HepG2 (cell line): ENCODE results near the gene ATOH8. TPM values are rescaled to one million over a fixed set of nuclear protein-coding genes. Genes with fewer than 3 reads are reported as not detected.

Source experiments
- ARHGAP35 ChIP-seq: sonication (generic); formaldehyde crosslinking; IDR thresholded peaks from 2 replicates; pipeline ENCODE4 v1.9.0; 2022; ENCODE audit warnings: mild to moderate bottlenecking, inconsistent platforms, moderate library complexity, missing genetic modification reagents, borderline replicate concordance
- FOXM1 ChIP-seq: sonication (generic); formaldehyde crosslinking; IDR thresholded peaks from 2 replicates; pipeline ENCODE4 v1.5.0; 2020; ENCODE audit warnings: missing genetic modification reagents
- KDM2A ChIP-seq: sonication (generic); formaldehyde crosslinking; IDR thresholded peaks from 2 replicates; pipeline ENCODE4 v1.4.0; 2020; ENCODE audit warnings: low read depth, missing genetic modification reagents, borderline replicate concordance
- MAFG ChIP-seq: sonication (generic); formaldehyde crosslinking; IDR thresholded peaks from 2 replicates; pipeline ENCODE4 v1.5.1; 2020; ENCODE audit warnings: mild to moderate bottlenecking, missing genetic modification reagents
- NFYB ChIP-seq: sonication (generic); formaldehyde crosslinking; IDR thresholded peaks from 2 replicates; pipeline ENCODE4 v1.4.0; 2020; ENCODE audit warnings: missing genetic modification reagents
- RXRA ChIP-seq: sonication (generic); formaldehyde crosslinking; IDR thresholded peaks from 2 replicates; pipeline ENCODE4 v1.5.1; 2020; ENCODE audit warnings: missing genetic modification reagents
- SALL1 ChIP-seq: sonication (generic); formaldehyde crosslinking; IDR thresholded peaks from 2 replicates; pipeline ENCODE4 v1.8.0; 2022; ENCODE audit warnings: mild to moderate bottlenecking, missing genetic modification reagents
- SMC3 ChIP-seq: IDR thresholded peaks from 2 replicates; pipeline ENCODE4 v1.6.1; 2011; ENCODE audit warnings: low read length, improper control_type of control experiment
- SRSF1 ChIP-seq: fragments of 200-400 bp; formaldehyde crosslinking; optimal IDR thresholded peaks from 2 replicates; pipeline ENCODE3; 2017; ENCODE audit warnings: mild to moderate bottlenecking, low read depth, low read length, moderate library complexity
- THAP11 ChIP-seq: IDR thresholded peaks from 2 replicates; pipeline ENCODE4 v1.6.1; 2016; ENCODE audit warnings: missing biosample characterization, missing genetic modification reagents
- ZNF607 ChIP-seq: sonication (generic); formaldehyde crosslinking; IDR thresholded peaks from 2 replicates; pipeline ENCODE4 v1.5.1; 2020; ENCODE audit warnings: missing genetic modification reagents, mild to moderate bottlenecking, borderline replicate concordance
- ZNF644 ChIP-seq: IDR thresholded peaks from 2 replicates; pipeline ENCODE4 v1.6.1; 2016; ENCODE audit warnings: low read depth
- ZNF709 ChIP-seq: sonication (generic); formaldehyde crosslinking; IDR thresholded peaks from 2 replicates; pipeline ENCODE4 v1.5.0; 2020; ENCODE audit warnings: mild to moderate bottlenecking, missing genetic modification reagents
- ZSCAN9 ChIP-seq: IDR thresholded peaks from 2 replicates; pipeline ENCODE4 v1.6.1; 2016; ENCODE audit warnings: borderline replicate concordance
- polyA plus RNA-seq, 8 experiments: library from polyadenylated mRNA; depleted of rRNA in 3 of 8; stranded (reverse) in 7 of 8; unstranded in 1 of 8; fragments of >200 nt; fragmentation: Illumina TruSeq in 4 of 8; extraction: Trizol in 4 of 8; gene quantifications; 2 replicates each; pipeline versions ENCODE4 v1.2.1 to v1.2.3, GENCODE V29; 2011 to 2016; ENCODE audit warnings: low read depth in 4 of 8, missing spikeins in 1 of 8, mixed read lengths in 1 of 8; ENCODE audit not compliant: insufficient read depth in 1 of 8
- total RNA-seq, 5 experiments: library from RNA; depleted of rRNA; stranded (reverse); fragments of >200 nt; fragmentation: Illumina TruSeq; extraction: Trizol; gene quantifications; 2 replicates each; pipeline ENCODE4 v1.2.3, GENCODE V29; 2016; ENCODE audit warnings: low read depth in 1 of 5
- TF ChIP-seq, protein P1 (sequence below): sonication (generic); formaldehyde crosslinking; IDR thresholded peaks from 2 replicates; pipeline ENCODE4 v1.8.1; 2022; ENCODE audit warnings: low read depth, mild to moderate bottlenecking, missing genetic modification reagents
- TF ChIP-seq, protein P2 (sequence below): sonication (generic); formaldehyde crosslinking; IDR thresholded peaks from 2 replicates; pipeline ENCODE4 v1.4.0; 2020; ENCODE audit warnings: missing genetic modification reagents
- TF ChIP-seq, protein P3 (sequence below): sonication (generic); formaldehyde crosslinking; IDR thresholded peaks from 2 replicates; pipeline ENCODE4 v1.5.0; 2020; ENCODE audit warnings: mild to moderate bottlenecking, missing genetic modification reagents, borderline replicate concordance
- TF ChIP-seq, protein P4 (sequence below): sonication (generic); formaldehyde crosslinking; IDR thresholded peaks from 2 replicates; pipeline ENCODE4 v1.5.1; 2020; ENCODE audit warnings: mild to moderate bottlenecking, missing genetic modification reagents, borderline replicate concordance
- TF ChIP-seq, protein P5 (sequence below): sonication (generic); formaldehyde crosslinking; IDR thresholded peaks from 2 replicates; pipeline ENCODE4 v1.4.0; 2020; ENCODE audit warnings: missing genetic modification reagents, mild to moderate bottlenecking, borderline replicate concordance
- TF ChIP-seq, protein P6 (sequence below): sonication (generic); formaldehyde crosslinking; conservative IDR thresholded peaks from 2 replicates; pipeline ENCODE4 v1.8.0; 2022; ENCODE audit warnings: low read depth, missing genetic modification reagents

ATOH8 gene
- total and polyA plus RNA-seq, 2 of the 13 experiments (the other 11 are each of a cell fraction or from before 2014, with no cell fraction given), result 0.13 to 0.61 TPM

DNA sequence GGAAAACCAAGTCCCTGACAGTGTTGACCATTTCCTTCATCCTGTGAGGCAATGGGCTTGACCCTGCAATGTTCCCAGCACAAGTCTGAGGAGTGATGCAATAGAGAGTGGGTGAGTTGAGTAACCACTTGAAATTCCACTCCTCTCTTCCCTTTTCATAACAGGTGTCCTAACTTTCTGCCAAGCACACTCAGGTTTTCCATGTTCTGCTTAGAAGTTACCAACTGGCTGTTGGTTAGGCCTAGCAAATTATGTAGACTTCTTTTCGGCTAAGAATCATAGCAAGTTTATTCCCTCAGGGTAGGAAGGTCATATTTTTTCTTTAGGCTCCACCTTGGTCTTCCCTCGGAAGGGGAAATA, 48.1 kb upstream of the ATOH8 start (continued):
- TF ChIP-seq, protein P1, sequence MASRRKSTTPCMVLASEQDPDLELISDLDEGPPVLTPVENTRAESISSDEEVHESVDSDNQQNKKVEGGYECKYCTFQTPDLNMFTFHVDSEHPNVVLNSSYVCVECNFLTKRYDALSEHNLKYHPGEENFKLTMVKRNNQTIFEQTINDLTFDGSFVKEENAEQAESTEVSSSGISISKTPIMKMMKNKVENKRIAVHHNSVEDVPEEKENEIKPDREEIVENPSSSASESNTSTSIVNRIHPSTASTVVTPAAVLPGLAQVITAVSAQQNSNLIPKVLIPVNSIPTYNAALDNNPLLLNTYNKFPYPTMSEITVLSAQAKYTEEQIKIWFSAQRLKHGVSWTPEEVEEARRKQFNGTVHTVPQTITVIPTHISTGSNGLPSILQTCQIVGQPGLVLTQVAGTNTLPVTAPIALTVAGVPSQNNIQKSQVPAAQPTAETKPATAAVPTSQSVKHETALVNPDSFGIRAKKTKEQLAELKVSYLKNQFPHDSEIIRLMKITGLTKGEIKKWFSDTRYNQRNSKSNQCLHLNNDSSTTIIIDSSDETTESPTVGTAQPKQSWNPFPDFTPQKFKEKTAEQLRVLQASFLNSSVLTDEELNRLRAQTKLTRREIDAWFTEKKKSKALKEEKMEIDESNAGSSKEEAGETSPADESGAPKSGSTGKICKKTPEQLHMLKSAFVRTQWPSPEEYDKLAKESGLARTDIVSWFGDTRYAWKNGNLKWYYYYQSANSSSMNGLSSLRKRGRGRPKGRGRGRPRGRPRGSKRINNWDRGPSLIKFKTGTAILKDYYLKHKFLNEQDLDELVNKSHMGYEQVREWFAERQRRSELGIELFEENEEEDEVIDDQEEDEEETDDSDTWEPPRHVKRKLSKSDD (CRISPR knock-in tag), result no peak
- TF ChIP-seq FOXM1 (CRISPR knock-in tag) (no peak), NFYB (CRISPR knock-in tag) (no peak), ZNF607 (CRISPR knock-in tag) (no peak), MAFG (CRISPR knock-in tag) (no peak), ZNF644 (CRISPR knock-in tag) (peak; percentile 82), KDM2A (no peak), SRSF1 (no peak), ZSCAN9 (no peak), SALL1 (CRISPR knock-in tag) (0 out of 2 replicates have a peak, but pooled peaks have one; percentile 29), SMC3 (peak; percentile 31; the same call in 1 of the 2 replicates), ARHGAP35 (no peak), RXRA (CRISPR knock-in tag) (no peak; the same call in 1 of the 2 replicates), ZNF709 (CRISPR knock-in tag) (no peak), THAP11 (peak; percentile 64)
- TF ChIP-seq, protein P2, sequence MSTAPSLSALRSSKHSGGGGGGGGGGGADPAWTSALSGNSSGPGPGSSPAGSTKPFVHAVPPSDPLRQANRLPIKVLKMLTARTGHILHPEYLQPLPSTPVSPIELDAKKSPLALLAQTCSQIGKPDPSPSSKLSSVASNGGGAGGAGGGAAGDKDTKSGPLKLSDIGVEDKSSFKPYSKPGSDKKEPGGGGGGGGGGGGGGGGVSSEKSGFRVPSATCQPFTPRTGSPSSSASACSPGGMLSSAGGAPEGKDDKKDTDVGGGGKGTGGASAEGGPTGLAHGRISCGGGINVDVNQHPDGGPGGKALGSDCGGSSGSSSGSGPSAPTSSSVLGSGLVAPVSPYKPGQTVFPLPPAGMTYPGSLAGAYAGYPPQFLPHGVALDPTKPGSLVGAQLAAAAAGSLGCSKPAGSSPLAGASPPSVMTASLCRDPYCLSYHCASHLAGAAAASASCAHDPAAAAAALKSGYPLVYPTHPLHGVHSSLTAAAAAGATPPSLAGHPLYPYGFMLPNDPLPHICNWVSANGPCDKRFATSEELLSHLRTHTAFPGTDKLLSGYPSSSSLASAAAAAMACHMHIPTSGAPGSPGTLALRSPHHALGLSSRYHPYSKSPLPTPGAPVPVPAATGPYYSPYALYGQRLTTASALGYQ (CRISPR knock-in tag), result no peak
- TF ChIP-seq, protein P3, sequence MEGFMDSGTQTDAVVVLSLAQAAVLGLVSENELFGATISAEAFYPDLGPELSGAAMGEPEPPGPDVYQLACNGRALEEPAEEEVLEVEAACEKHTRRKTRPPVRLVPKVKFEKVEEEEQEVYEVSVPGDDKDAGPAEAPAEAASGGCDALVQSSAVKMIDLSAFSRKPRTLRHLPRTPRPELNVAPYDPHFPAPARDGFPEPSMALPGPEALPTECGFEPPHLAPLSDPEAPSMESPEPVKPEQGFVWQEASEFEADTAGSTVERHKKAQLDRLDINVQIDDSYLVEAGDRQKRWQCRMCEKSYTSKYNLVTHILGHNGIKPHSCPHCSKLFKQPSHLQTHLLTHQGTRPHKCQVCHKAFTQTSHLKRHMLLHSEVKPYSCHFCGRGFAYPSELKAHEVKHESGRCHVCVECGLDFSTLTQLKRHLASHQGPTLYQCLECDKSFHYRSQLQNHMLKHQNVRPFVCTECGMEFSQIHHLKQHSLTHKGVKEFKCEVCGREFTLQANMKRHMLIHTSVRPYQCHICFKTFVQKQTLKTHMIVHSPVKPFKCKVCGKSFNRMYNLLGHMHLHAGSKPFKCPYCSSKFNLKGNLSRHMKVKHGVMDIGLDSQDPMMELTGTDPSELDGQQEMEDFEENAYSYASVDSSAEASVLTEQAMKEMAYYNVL, result no peak
- TF ChIP-seq, protein P4, sequence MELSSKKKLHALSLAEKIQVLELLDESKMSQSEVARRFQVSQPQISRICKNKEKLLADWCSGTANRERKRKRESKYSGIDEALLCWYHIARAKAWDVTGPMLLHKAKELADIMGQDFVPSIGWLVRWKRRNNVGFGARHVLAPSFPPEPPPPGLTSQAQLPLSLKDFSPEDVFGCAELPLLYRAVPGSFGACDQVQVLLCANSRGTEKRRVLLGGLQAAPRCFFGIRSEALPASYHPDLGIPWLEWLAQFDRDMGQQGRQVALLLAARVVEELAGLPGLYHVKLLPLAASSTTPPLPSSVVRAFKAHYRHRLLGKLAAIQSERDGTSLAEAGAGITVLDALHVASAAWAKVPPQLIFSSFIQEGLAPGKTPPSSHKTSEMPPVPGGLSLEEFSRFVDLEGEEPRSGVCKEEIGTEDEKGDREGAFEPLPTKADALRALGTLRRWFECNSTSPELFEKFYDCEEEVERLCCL (CRISPR knock-in tag), result no peak
- TF ChIP-seq, protein P5, sequence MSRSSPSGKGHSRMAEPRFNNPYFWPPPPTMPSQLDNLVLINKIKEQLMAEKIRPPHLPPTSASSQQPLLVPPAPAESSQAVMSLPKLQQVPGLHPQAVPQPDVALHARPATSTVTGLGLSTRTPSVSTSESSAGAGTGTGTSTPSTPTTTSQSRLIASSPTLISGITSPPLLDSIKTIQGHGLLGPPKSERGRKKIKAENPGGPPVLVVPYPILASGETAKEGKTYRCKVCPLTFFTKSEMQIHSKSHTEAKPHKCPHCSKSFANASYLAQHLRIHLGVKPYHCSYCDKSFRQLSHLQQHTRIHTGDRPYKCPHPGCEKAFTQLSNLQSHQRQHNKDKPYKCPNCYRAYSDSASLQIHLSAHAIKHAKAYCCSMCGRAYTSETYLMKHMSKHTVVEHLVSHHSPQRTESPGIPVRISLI (CRISPR knock-in tag), result no peak
- TF ChIP-seq, protein P6, sequence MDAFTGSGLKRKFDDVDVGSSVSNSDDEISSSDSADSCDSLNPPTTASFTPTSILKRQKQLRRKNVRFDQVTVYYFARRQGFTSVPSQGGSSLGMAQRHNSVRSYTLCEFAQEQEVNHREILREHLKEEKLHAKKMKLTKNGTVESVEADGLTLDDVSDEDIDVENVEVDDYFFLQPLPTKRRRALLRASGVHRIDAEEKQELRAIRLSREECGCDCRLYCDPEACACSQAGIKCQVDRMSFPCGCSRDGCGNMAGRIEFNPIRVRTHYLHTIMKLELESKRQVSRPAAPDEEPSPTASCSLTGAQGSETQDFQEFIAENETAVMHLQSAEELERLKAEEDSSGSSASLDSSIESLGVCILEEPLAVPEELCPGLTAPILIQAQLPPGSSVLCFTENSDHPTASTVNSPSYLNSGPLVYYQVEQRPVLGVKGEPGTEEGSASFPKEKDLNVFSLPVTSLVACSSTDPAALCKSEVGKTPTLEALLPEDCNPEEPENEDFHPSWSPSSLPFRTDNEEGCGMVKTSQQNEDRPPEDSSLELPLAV, result no peak
